Measurements from ENCODE around the gene ZIC1. TPM values are rescaled to one million over a fixed set of nuclear protein-coding genes. Genes with fewer than 3 reads are reported as not detected.

ZIC1 gene
- total RNA-seq, 4 donors from 2014 or later, result 1.6 to 2.5 (median 1.7) TPM; not detected in 1

DNA sequence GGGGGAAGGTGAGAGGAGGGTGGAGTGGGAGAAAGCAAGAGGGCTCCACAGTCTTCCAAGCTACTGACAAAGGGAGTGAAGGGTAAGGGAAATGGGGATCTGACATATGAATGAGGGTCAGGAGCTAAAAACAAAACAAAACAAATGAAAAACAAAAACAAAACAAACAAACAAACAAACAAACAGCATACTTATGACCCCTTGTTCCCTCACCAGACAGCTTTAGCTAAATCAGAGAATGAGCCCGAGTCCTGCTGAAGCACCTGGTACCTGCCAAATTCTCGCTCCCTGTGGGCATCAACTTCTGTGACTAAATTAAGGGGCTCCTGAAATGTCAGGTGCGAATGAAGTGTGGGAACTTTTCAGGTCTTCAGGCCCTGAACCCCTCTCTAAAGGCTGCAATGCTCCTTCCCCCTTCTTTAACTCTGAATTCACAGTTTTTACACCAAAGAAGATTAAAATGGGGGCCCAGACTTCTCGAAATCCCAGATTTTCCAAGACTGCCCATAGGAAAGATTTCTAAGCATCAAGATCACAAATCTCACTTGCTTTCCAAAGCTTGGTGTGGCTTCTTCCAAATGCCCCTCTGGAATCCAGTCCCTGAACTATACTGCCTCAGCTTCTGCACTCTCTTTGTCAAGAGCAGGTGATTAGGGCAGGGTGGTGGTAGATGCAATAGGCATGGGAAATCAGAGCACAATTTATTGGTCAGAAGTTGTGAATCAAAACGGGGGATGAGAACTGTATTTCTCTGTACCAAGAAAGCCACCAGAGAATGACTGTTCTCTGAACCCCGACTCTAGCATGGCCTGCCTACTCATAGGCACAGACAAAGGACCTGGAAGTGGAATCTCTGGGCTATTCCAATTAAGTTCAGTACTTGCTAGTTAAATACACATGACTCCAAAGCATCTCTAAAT is 43.7 kb upstream of the ZIC1 start:
- no peak for TF ChIP-seq POLR2A (IDR thresholded peaks at IDR 0.05)
- TF ChIP-seq, protein P1, sequence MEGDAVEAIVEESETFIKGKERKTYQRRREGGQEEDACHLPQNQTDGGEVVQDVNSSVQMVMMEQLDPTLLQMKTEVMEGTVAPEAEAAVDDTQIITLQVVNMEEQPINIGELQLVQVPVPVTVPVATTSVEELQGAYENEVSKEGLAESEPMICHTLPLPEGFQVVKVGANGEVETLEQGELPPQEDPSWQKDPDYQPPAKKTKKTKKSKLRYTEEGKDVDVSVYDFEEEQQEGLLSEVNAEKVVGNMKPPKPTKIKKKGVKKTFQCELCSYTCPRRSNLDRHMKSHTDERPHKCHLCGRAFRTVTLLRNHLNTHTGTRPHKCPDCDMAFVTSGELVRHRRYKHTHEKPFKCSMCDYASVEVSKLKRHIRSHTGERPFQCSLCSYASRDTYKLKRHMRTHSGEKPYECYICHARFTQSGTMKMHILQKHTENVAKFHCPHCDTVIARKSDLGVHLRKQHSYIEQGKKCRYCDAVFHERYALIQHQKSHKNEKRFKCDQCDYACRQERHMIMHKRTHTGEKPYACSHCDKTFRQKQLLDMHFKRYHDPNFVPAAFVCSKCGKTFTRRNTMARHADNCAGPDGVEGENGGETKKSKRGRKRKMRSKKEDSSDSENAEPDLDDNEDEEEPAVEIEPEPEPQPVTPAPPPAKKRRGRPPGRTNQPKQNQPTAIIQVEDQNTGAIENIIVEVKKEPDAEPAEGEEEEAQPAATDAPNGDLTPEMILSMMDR (IDR thresholded peaks at IDR 0.05), result no peak
- no peak overlapping the region for H3K27ac ChIP-seq

DNA sequence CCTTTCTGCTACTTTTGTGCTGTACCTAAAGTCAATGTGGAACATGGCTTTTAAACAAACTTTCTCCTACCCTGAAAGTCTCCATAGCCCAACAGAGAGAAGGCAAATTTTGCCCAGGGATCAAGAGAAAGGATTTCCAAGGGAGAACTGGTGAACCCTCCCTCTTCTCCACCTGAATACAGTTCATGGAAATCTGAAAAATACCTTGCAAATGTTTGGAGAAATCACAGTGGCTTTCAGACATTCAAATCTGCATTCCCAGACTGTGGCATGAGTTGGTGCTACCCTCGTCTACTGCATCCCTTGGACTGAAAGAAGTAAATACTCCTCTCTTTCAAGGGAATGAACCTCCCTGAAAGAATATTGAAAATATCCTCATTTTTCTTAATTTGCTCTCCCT is 41.5 kb upstream of the ZIC1 start:
- Histone ChIP-seq H3K36me3 (no peaks in the 10 kb centered on the region), H3K4me1 (no peaks in the 10 kb centered on the region), H3K4me3 (no peak overlapping the region), H3K27ac (no peak overlapping the region), H3K27me3 (peaks cover 0 to 29% of the 10 kb centered on the region in 2 donors), H3K9me3 (no peaks in the 10 kb centered on the region)
- TF ChIP-seq, protein P1 (IDR thresholded peaks at IDR 0.05), result no peak
- no peak for TF ChIP-seq POLR2A (IDR thresholded peaks at IDR 0.05)
- no peak for DNase-seq

More for the DNA sequence above, 43.7 kb upstream of the ZIC1 start:
- Histone ChIP-seq H3K27me3 (peaks cover 0 to 13% of the 10 kb centered on the region in 2 donors), H3K36me3 (no peaks in the 10 kb centered on the region), H3K4me1 (no peaks in the 10 kb centered on the region), H3K9me3 (no peaks in the 10 kb centered on the region), H3K4me3 (no peak overlapping the region)
- no peak for DNase-seq

DNA sequence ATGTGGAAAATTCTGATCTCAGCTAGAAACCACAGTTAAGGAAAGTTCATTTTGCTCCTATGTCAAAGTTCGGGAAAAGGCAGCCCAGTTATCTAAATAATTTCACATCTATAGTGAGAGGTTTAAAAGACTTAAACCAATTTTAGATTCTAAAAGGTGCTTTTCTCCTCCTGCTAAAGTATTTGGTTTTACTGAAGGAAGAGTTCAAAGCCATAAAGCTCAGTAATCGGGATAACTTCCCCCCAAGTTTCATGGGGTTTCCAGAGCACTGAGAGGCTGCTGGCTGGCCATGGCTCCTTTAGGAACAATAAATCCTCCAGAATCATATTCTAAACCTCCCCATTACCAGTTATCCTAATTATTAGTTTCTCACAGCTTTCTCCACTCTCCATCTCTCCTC is 41.0 kb upstream of the ZIC1 start:
- Histone ChIP-seq H3K27ac (no peak overlapping the region), H3K9me3 (no peaks in the 10 kb centered on the region), H3K4me1 (no peaks in the 10 kb centered on the region), H3K4me3 (no peak overlapping the region), H3K27me3 (peaks cover 0 to 34% of the 10 kb centered on the region in 2 donors), H3K36me3 (no peaks in the 10 kb centered on the region)
- no peak for DNase-seq
- TF ChIP-seq, protein P1 (IDR thresholded peaks at IDR 0.05), result no peak
- no peak for TF ChIP-seq POLR2A (IDR thresholded peaks at IDR 0.05)

DNA sequence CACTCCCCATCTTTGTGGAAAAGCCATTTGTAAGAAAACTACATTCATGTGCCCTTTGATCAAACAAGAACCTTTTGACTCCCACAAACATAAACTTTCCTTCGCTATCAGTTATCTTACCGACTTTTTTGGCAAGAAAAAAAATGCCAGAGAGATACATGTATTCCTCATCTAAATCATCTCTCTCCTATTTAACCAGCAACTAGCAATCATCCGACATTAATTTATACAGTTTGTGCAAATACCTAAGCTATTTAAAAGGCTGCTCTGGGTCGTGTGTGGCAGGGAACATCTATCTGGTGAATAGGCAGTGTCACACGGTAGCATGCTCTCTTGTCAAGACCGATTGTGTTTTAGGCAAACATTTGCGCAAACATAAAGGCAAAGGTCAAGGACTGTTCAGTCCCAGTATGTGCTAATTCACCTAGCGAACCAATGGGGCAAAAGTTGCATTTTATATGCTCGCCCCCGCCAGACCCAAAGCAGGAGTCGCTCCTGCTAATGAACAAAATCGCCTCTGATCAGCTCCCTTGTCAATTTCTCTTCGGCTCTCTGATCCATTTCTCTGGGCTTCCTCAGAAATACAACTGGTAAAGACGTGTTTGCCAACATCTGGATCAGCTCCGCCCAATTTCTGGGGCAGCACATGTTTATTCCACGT is 40.5 kb upstream of the ZIC1 start:
- H3K4me1 ChIP-seq, result no peaks in the 10 kb centered on the region
- no peaks in the 10 kb centered on the region for H3K9me3 ChIP-seq
- no peak for TF ChIP-seq POLR2A (IDR thresholded peaks at IDR 0.05)
- TF ChIP-seq, protein P1 (IDR thresholded peaks at IDR 0.05), result no peak
- no peaks in the 10 kb centered on the region for H3K36me3 ChIP-seq
- DNase-seq, result no peak
- H3K4me3 ChIP-seq, result no peak overlapping the region
- H3K27me3 ChIP-seq, result peaks cover 0 to 37% of the 10 kb centered on the region in 2 donors
- H3K27ac ChIP-seq, result no peak overlapping the region

DNA sequence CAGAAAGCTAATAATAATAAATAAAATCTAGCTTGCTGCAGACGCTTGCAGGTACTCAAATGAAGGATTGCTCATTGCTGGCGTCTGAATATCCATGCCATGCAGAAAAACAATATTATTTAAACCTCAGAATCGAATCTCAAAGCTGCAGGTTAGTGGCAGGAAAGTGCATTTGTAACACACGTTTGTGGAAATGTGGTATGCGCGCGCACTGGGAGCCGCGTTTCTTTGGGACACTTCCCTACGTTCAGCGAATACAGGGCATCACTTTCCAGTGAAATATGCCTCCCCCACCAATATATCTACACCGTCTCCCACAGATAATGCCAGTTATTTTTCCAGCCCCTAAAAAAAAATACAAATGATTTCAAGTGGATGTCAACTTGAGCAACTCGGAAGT is 39.9 kb upstream of the ZIC1 start:
- TF ChIP-seq, protein P1 (IDR thresholded peaks at IDR 0.05), result no peak
- TF ChIP-seq POLR2A (IDR thresholded peaks at IDR 0.05), result no peak
- peaks cover 0 to 37% of the 10 kb centered on the region in 2 donors for H3K27me3 ChIP-seq

More for the DNA sequence above, 39.9 kb upstream of the ZIC1 start:
- Histone ChIP-seq H3K9me3 (no peaks in the 10 kb centered on the region), H3K36me3 (no peaks in the 10 kb centered on the region), H3K27ac (no peak overlapping the region), H3K4me1 (no peaks in the 10 kb centered on the region), H3K4me3 (no peak overlapping the region)
- no peak for DNase-seq
